Liver (tissue), 9 donors: ENCODE data around the gene CRYBG2. TPM values are rescaled to one million over a fixed set of nuclear protein-coding genes. Genes with fewer than 3 reads are reported as not detected.

Experiments used
- DNase-seq: peaks from one replicate; pipeline ENCODE4 v3.0.0-alpha.2; 2017; ENCODE audit warnings: low spot score
- H3K27ac ChIP-seq, 2 donors: one replicate each; pipeline ENCODE4 v1.7.0; 2013; ENCODE audit warnings: inconsistent platforms in 2 of 2, low read length in 2 of 2, control low read depth in 1 of 2, low read depth in 1 of 2, mild to moderate bottlenecking in 1 of 2
- H3K27me3 ChIP-seq, 4 donors: one replicate each; pipeline versions ENCODE4 v1.6.1 to v1.7.0; 2013; ENCODE audit warnings: low read length in 3 of 4, inconsistent platforms in 1 of 4, mild to moderate bottlenecking in 1 of 4, moderate library complexity in 1 of 4; ENCODE audit not compliant: control insufficient read depth in 4 of 4, insufficient read depth in 4 of 4
- H3K36me3 ChIP-seq, 4 donors: one replicate each; pipeline versions ENCODE4 v1.6.1 to v1.7.0; 2013; ENCODE audit warnings: low read length in 3 of 4, mild to moderate bottlenecking in 3 of 4, low read depth in 1 of 4, moderate library complexity in 1 of 4; ENCODE audit not compliant: control insufficient read depth in 4 of 4, insufficient read depth in 3 of 4
- H3K4me1 ChIP-seq, 4 donors: one replicate each; pipeline versions ENCODE4 v1.6.1 to v1.7.0; 2013; ENCODE audit warnings: low read length in 3 of 4, mild to moderate bottlenecking in 3 of 4, moderate library complexity in 1 of 4; ENCODE audit not compliant: control insufficient read depth in 4 of 4, insufficient read depth in 4 of 4
- H3K4me3 ChIP-seq, 3 donors: one replicate each; pipeline versions ENCODE4 v1.6.1 to v1.7.0; 2013; ENCODE audit warnings: low read length in 3 of 3, control low read depth in 1 of 3, low read depth in 1 of 3, mild to moderate bottlenecking in 1 of 3
- H3K9ac ChIP-seq, 2 donors: one replicate each; pipeline ENCODE4 v1.7.0; 2013; ENCODE audit warnings: low read length in 2 of 2, mild to moderate bottlenecking in 2 of 2, moderate library complexity in 2 of 2, control low read depth in 1 of 2, low read depth in 1 of 2
- H3K9me3 ChIP-seq, 4 donors: one replicate each; pipeline versions ENCODE4 v1.6.1 to v1.7.0; 2013; ENCODE audit warnings: low read length in 3 of 4; ENCODE audit not compliant: control insufficient read depth in 4 of 4
- EGR1 ChIP-seq, 2 donors: IDR thresholded peaks; 2 replicates each; pipeline ENCODE4 v1.6.1; 2016 to 2018; ENCODE audit warnings: antibody characterized with exemption in 2 of 2, low read depth in 2 of 2
- FOXA1 ChIP-seq: IDR thresholded peaks from 2 replicates; pipeline ENCODE4 v1.6.1; 2016; ENCODE audit warnings: antibody characterized with exemption
- GABPA ChIP-seq, 2 donors: IDR thresholded peaks in 1 of 2; conservative IDR thresholded peaks in 1 of 2; 2 replicates each; pipeline ENCODE4 v1.6.1; 2016; ENCODE audit warnings: antibody characterized with exemption in 2 of 2, mild to moderate bottlenecking in 1 of 2, moderate library complexity in 1 of 2
- HNF4A ChIP-seq, 2 donors: conservative IDR thresholded peaks; 2 replicates each; pipeline ENCODE4 v1.6.1; 2016; ENCODE audit warnings: antibody characterized with exemption in 2 of 2, mild to moderate bottlenecking in 2 of 2
- HNF4G ChIP-seq: IDR thresholded peaks from 2 replicates; pipeline ENCODE4 v1.6.1; 2016; ENCODE audit warnings: antibody characterized with exemption
- JUND ChIP-seq, 2 donors: IDR thresholded peaks; 2 replicates each; pipeline ENCODE4 v1.6.1; 2016; ENCODE audit warnings: antibody characterized with exemption in 2 of 2
- NR2F2 ChIP-seq: IDR thresholded peaks from 2 replicates; pipeline ENCODE4 v1.6.1; 2016; ENCODE audit warnings: antibody characterized with exemption
- RAD21 ChIP-seq, 2 donors: IDR thresholded peaks; 2 replicates each; pipeline ENCODE4 v1.6.1; 2016; ENCODE audit warnings: antibody characterized with exemption in 2 of 2, mild to moderate bottlenecking in 2 of 2
- REST ChIP-seq: IDR thresholded peaks from 2 replicates; pipeline ENCODE4 v1.6.1; 2016; ENCODE audit warnings: antibody characterized with exemption, mild to moderate bottlenecking
- TAF1 ChIP-seq: conservative IDR thresholded peaks from 2 replicates; pipeline ENCODE4 v1.6.1; 2016; ENCODE audit warnings: antibody characterized with exemption, mild to moderate bottlenecking
- YY1 ChIP-seq: IDR thresholded peaks from 2 replicates; pipeline ENCODE4 v1.6.1; 2016; ENCODE audit warnings: antibody characterized with exemption, mild to moderate bottlenecking
- WGBS: extraction: QIAGEN DNeasy Blood & Tissue Kit; methylation state at CpG from one replicate; pipeline ENCODE4 v1.1.7; 2013; 5-methylcytosine and 5-hydroxymethylcytosine counted together
- polyA plus RNA-seq, 2 donors: library from polyadenylated mRNA; stranded (reverse) in 1 of 2; unstranded in 1 of 2; fragments of 200-250 nt in 1 of 2; fragments of >200 nt in 1 of 2; fragmentation: Nextera tagmentation in 1 of 2; extraction: Ambion mirVana in 1 of 2; gene quantifications; one replicate each; pipeline versions ENCODE4 v1.2.1 to v1.2.3, GENCODE V29; 2013 to 2015
- total RNA-seq, 2 donors: library from RNA; depleted of rRNA; stranded (reverse); fragments of >200 nt; gene quantifications; one replicate each; pipeline ENCODE4 v1.2.3, GENCODE V29; 2014
- TF ChIP-seq, protein P1 (sequence below): fragments of 150-350 bp; IDR thresholded peaks from 2 replicates; pipeline ENCODE4 v1.5.1; 2017; ENCODE audit warnings: improper control_type of control experiment, low read depth, low read length; ENCODE audit not compliant: missing input control
- TF ChIP-seq, protein P2 (sequence below): IDR thresholded peaks from 2 replicates; pipeline ENCODE4 v1.6.1; 2016; ENCODE audit warnings: antibody characterized with exemption
- TF ChIP-seq, protein P3 (sequence below): IDR thresholded peaks from 2 replicates; pipeline ENCODE4 v1.6.1; 2016; ENCODE audit warnings: antibody characterized with exemption
- TF ChIP-seq, protein P4 (sequence below): IDR thresholded peaks from 2 replicates; pipeline ENCODE4 v1.6.1; 2016; ENCODE audit warnings: antibody characterized with exemption
- donor health status: healthy.
- donor health status: healthy.
- donor health status: healthy.
- donor health status: healthy.
- donor health status: healthy.

Gene CRYBG2
- total and polyA plus RNA-seq, 4 donors, result under 0.01 to 0.12 (median under 0.01) TPM; not detected in 1

DNA sequence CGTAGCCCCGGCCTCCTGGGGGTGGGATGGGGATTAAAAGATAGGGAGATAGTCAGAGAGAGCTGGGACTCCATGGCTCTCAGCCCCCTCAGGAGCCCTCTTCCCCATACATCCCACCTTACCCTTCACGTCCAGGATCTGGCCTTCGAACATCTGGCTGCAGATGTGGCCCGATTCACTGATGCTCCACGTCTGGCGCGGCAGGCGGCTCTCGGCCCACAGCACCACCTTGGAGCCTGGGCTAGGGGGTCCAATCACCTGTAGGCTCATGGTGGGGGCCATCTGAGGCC, 31.9 kb downstream of the CRYBG2 start:
- Histone ChIP-seq H3K36me3 (no peaks in the 10 kb centered on the region), H3K27me3 (no peaks in the 10 kb centered on the region), H3K9me3 (no peaks in the 10 kb centered on the region), H3K9ac (no peak overlapping the region), H3K4me3 (no peak overlapping the region), H3K4me1 (peaks cover 0 to 5% (median 0%) of the 10 kb centered on the region in 4 donors), H3K27ac (no peak overlapping the region)
- TF ChIP-seq, protein P1, sequence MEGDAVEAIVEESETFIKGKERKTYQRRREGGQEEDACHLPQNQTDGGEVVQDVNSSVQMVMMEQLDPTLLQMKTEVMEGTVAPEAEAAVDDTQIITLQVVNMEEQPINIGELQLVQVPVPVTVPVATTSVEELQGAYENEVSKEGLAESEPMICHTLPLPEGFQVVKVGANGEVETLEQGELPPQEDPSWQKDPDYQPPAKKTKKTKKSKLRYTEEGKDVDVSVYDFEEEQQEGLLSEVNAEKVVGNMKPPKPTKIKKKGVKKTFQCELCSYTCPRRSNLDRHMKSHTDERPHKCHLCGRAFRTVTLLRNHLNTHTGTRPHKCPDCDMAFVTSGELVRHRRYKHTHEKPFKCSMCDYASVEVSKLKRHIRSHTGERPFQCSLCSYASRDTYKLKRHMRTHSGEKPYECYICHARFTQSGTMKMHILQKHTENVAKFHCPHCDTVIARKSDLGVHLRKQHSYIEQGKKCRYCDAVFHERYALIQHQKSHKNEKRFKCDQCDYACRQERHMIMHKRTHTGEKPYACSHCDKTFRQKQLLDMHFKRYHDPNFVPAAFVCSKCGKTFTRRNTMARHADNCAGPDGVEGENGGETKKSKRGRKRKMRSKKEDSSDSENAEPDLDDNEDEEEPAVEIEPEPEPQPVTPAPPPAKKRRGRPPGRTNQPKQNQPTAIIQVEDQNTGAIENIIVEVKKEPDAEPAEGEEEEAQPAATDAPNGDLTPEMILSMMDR, result no peak
- no peak for TF ChIP-seq TAF1
- TF ChIP-seq REST, result no peak
- TF ChIP-seq HNF4G, result no peak
- no peak for TF ChIP-seq EGR1 (IDR thresholded peaks at IDR 0.05; ENCODE audit: low read depth in 2 of 2)
- no peak for TF ChIP-seq FOXA1
- no peak for TF ChIP-seq RAD21 (IDR thresholded peaks at IDR 0.05)
- TF ChIP-seq NR2F2, result no peak
- TF ChIP-seq HNF4A (conservative IDR thresholded peaks at IDR 0.05), result no peak
- TF ChIP-seq GABPA (IDR thresholded peaks at IDR 0.05 in 1 of 2, conservative IDR thresholded peaks at IDR 0.05 in 1 of 2), result no peak
- TF ChIP-seq, protein P2, sequence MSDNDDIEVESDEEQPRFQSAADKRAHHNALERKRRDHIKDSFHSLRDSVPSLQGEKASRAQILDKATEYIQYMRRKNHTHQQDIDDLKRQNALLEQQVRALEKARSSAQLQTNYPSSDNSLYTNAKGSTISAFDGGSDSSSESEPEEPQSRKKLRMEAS, result no peak
- TF ChIP-seq, protein P3, sequence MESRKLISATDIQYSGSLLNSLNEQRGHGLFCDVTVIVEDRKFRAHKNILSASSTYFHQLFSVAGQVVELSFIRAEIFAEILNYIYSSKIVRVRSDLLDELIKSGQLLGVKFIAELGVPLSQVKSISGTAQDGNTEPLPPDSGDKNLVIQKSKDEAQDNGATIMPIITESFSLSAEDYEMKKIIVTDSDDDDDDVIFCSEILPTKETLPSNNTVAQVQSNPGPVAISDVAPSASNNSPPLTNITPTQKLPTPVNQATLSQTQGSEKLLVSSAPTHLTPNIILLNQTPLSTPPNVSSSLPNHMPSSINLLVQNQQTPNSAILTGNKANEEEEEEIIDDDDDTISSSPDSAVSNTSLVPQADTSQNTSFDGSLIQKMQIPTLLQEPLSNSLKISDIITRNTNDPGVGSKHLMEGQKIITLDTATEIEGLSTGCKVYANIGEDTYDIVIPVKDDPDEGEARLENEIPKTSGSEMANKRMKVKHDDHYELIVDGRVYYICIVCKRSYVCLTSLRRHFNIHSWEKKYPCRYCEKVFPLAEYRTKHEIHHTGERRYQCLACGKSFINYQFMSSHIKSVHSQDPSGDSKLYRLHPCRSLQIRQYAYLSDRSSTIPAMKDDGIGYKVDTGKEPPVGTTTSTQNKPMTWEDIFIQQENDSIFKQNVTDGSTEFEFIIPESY, result no peak
- WGBS, result 71% methylated on average over 10 of the region's 10 CpGs
- no peak for DNase-seq

DNA sequence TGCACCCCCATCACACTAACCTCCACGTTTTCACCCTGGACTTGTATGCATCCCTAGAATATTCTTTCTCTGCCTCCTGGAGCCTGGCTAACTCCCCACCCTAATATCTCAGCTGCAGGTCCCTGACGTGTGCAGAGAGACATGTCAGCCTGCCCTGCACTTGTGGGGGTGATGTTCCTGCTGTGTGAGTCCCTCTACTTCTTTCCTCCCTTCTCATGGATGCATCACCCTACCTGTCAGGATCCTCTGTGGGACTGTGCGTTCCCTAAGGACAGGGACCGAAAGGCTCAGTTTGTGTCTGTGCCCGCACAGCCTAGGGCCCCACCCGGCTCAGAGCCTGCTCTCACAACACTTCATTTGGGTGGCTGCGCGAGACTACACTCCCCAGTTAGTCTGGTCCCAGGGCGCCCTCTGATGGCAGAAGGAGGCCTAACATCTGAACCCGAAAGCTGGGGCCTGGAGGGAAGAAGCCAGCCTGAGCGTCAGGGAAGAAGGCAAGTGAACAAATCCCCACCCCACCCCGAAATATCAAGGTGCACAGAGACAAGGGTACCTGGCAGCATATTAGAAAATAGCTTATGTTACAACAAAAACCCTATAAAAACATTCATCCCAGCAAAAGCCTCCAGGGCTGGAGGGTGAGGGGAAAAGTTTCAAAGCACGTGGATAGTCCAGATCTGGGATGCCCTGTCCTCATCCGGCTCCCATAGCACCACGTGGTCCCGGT, 32.5 kb downstream of the CRYBG2 start:
- H3K36me3 ChIP-seq, result no peaks in the 10 kb centered on the region
- WGBS, result 15% methylated on average over 16 of the region's 16 CpGs
- no peak overlapping the region for H3K27ac ChIP-seq
- H3K27me3 ChIP-seq, result no peaks in the 10 kb centered on the region
- H3K4me1 ChIP-seq, result peaks cover 0 to 5% (median 0%) of the 10 kb centered on the region in 4 donors
- peak; percentile 93 for DNase-seq
- TF ChIP-seq FOXA1 (no peak), HNF4G (no peak), RAD21 (IDR thresholded peaks at IDR 0.05) (peak; percentile 95 to 98), JUND (IDR thresholded peaks at IDR 0.05) (no peak), YY1 (no peak)
- TF ChIP-seq, protein P1, result peak; percentile 92
- TF ChIP-seq, protein P4, sequence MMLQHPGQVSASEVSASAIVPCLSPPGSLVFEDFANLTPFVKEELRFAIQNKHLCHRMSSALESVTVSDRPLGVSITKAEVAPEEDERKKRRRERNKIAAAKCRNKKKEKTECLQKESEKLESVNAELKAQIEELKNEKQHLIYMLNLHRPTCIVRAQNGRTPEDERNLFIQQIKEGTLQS, result no peak
- H3K9me3 ChIP-seq, result no peaks in the 10 kb centered on the region
- no peak overlapping the region for H3K9ac ChIP-seq
- no peak overlapping the region for H3K4me3 ChIP-seq
